SK-N-MC (cell line): ENCODE measurements around the gene MEIOB.

Source experiments
- EZH2 ChIP-seq: fragments of 200-600 bp; sonication (generic); IDR thresholded peaks from one replicate; pipeline ENCODE4 v1.6.1; 2017; ENCODE audit warnings: antibody characterized with exemption
- FOXP2 ChIP-seq: optimal IDR thresholded peaks from 2 replicates; pipeline ENCODE3; 2011; ENCODE audit warnings: mild to moderate bottlenecking, moderate library complexity; ENCODE audit not compliant: insufficient read depth; ENCODE audit errors: extremely low read length, control extremely low read depth
- POLR2AphosphoS5 ChIP-seq: IDR thresholded peaks from 2 replicates; pipeline ENCODE4 v1.6.1; 2012; ENCODE audit warnings: mild to moderate bottlenecking, low read depth, low read length, borderline replicate concordance

DNA sequence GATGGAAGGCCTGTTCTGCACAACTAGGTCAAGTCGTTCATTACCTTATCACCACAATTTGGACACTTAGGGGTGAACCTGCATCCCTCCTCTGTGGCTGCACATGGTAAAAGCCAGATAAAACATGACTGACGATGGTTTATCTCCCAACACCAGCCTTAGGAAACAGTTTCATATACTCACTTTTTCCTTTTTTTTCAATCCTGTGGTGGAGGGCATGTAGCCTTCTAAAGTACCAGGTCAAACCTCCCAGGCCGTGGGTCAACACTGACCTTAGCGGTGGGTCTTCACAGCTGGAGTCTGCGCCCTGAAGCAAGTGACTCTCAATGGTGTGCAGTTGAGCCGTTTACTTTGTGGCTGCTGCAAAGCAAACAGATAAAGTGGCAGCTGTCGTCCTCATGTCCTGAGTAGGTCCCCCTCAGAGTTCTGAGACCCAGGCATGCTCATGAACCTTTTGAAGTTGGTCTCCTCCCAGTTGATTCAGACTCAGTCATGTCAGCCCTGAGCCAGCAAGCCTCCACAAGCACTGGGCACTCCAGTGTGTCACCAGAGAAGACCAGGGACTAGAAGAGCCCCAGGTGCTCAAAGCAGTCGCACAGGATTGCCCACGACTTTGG lies 39.0 kb downstream of the MEIOB start:
- no peak for TF ChIP-seq EZH2
- TF ChIP-seq POLR2AphosphoS5 = no peak
- no peak for TF ChIP-seq FOXP2
